Sigmoid colon (tissue), 7 donors: ENCODE measurements around the gene UROC1. TPM values are rescaled to one million over a fixed set of nuclear protein-coding genes. Genes with fewer than 3 reads are reported as not detected.

Source experiments
- DNase-seq: peaks from one replicate; pipeline ENCODE4 v3.0.0-alpha.2; 2019
- H3K27ac ChIP-seq, 4 donors: fragments of 200-600 bp; sonication (generic); one replicate each; pipeline ENCODE4 v1.5.1; 2016 to 2019; ENCODE audit warnings: mild to moderate bottlenecking in 1 of 4
- H3K27me3 ChIP-seq, 3 donors: fragments of 200-600 bp; sonication (generic); one replicate each; pipeline ENCODE4 v1.5.1; 2019; ENCODE audit warnings: mild to moderate bottlenecking in 1 of 3
- H3K36me3 ChIP-seq, 4 donors: fragments of 200-600 bp; sonication (generic); one replicate each; pipeline ENCODE4 v1.5.1; 2016 to 2019
- H3K4me1 ChIP-seq, 4 donors: fragments of 200-600 bp; sonication (generic); one replicate each; pipeline ENCODE4 v1.5.1; 2017 to 2019
- H3K4me3 ChIP-seq, 4 donors: fragments of 200-600 bp; sonication (generic); one replicate each; pipeline ENCODE4 v1.5.1; 2017 to 2019; ENCODE audit warnings: mild to moderate bottlenecking in 2 of 4, moderate library complexity in 1 of 4
- H3K9me3 ChIP-seq, 4 donors: fragments of 200-600 bp in 3 of 4; sonication (generic) in 3 of 4; one replicate each; pipeline versions ENCODE4 v1.5.1 to v1.6.1; 2013 to 2019
- EP300 ChIP-seq, 4 donors: sonication (generic); formaldehyde crosslinking; IDR thresholded peaks; one replicate each; pipeline ENCODE4 v1.6.1; 2017; ENCODE audit warnings: antibody characterized with exemption in 4 of 4
- POLR2A ChIP-seq, 2 donors: fragments of 450-650 bp; IDR thresholded peaks; one replicate each; pipeline ENCODE4 v1.6.1; 2016; ENCODE audit warnings: antibody characterized with exemption in 2 of 2, mild to moderate bottlenecking in 2 of 2, moderate library complexity in 2 of 2
- POLR2AphosphoS5 ChIP-seq, 4 donors: sonication (generic); formaldehyde crosslinking; IDR thresholded peaks; one replicate each; pipeline ENCODE4 v1.6.1; 2017; ENCODE audit warnings: antibody characterized with exemption in 4 of 4
- WGBS, 2 donors: extraction: QIAGEN DNeasy Blood & Tissue Kit; methylation state at CpG; one replicate each; pipeline ENCODE4 v1.1.7; 2013; 5-methylcytosine and 5-hydroxymethylcytosine counted together
- intact Hi-C: fragments of 100-400 bp; cut with DNase I; formaldehyde crosslinking; loops from one replicate; pipeline ENCODE4 v1.15.1; 2023
- polyA plus RNA-seq, 3 donors: library from polyadenylated mRNA; stranded (reverse); fragments of 200-250 nt; gene quantifications; one replicate each; pipeline ENCODE4 v1.2.3, GENCODE V29; 2013
- total RNA-seq, 4 donors: library from RNA; depleted of rRNA; stranded (reverse); fragments of >200 nt; gene quantifications; one replicate each; pipeline ENCODE4 v1.1.0, GENCODE V29; 2016
- TF ChIP-seq, protein P1 (sequence below), 4 experiments: fragments of 450-650 bp in 3 of 4; fragments of 200-600 bp in 1 of 4; IDR thresholded peaks; one replicate each; pipeline ENCODE4 v1.5.1; 2016 to 2019; ENCODE audit warnings: antibody characterized with exemption in 4 of 4, mild to moderate bottlenecking in 3 of 4, moderate library complexity in 2 of 4
- donor health status: healthy with polysubstance abuse.
- donor health status: Bipolar disorder and iron deficiency.
- donor health status: healthy.

Gene UROC1
- total and polyA plus RNA-seq, 7 donors: 0.03 TPM; not detected in 6

GRCh38 chr3:126438746-126439145 is 78.8 kb downstream of the UROC1 start:
- no peaks in the 10 kb centered on the region for H3K9me3 ChIP-seq
- no peaks in the 10 kb centered on the region for H3K27me3 ChIP-seq
- intact Hi-C loops: no loop called here
- WGBS, 2 donors: 94 to 98% methylated on average over 10 of the region's 10 CpGs
- H3K36me3 ChIP-seq: peaks cover 5 to 60% (median 14%) of the 10 kb centered on the region in 4 donors
- no peaks in the 10 kb centered on the region for H3K4me1 ChIP-seq
- DNase-seq: peak; percentile 40
- TF ChIP-seq EP300 (IDR thresholded peaks at IDR 0.05) (no peak), POLR2AphosphoS5 (IDR thresholded peaks at IDR 0.05) (no peak), POLR2A (IDR thresholded peaks at IDR 0.05) (no peak)
- TF ChIP-seq, protein P1, sequence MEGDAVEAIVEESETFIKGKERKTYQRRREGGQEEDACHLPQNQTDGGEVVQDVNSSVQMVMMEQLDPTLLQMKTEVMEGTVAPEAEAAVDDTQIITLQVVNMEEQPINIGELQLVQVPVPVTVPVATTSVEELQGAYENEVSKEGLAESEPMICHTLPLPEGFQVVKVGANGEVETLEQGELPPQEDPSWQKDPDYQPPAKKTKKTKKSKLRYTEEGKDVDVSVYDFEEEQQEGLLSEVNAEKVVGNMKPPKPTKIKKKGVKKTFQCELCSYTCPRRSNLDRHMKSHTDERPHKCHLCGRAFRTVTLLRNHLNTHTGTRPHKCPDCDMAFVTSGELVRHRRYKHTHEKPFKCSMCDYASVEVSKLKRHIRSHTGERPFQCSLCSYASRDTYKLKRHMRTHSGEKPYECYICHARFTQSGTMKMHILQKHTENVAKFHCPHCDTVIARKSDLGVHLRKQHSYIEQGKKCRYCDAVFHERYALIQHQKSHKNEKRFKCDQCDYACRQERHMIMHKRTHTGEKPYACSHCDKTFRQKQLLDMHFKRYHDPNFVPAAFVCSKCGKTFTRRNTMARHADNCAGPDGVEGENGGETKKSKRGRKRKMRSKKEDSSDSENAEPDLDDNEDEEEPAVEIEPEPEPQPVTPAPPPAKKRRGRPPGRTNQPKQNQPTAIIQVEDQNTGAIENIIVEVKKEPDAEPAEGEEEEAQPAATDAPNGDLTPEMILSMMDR (IDR thresholded peaks at IDR 0.05): no peak
- H3K27ac ChIP-seq: no peak overlapping the region
- no peak overlapping the region for H3K4me3 ChIP-seq

GRCh38 chr3:126438186-126438585 is 79.4 kb downstream of the UROC1 start:
- intact Hi-C loops: no loop called here
- Histone ChIP-seq H3K4me1 (no peaks in the 10 kb centered on the region), H3K4me3 (no peak overlapping the region), H3K27ac (no peak overlapping the region), H3K36me3 (peaks cover 5 to 60% (median 14%) of the 10 kb centered on the region in 4 donors), H3K9me3 (no peaks in the 10 kb centered on the region), H3K27me3 (no peaks in the 10 kb centered on the region)
- DNase-seq: peak; percentile 35
- no peak for TF ChIP-seq POLR2AphosphoS5 (IDR thresholded peaks at IDR 0.05)
- no peak for TF ChIP-seq EP300 (IDR thresholded peaks at IDR 0.05)
- TF ChIP-seq POLR2A (IDR thresholded peaks at IDR 0.05): no peak
- TF ChIP-seq, protein P1 (IDR thresholded peaks at IDR 0.05): no peak
- 93% methylated on average over 8 of the region's 8 CpGs for WGBS, 2 donors

DNA sequence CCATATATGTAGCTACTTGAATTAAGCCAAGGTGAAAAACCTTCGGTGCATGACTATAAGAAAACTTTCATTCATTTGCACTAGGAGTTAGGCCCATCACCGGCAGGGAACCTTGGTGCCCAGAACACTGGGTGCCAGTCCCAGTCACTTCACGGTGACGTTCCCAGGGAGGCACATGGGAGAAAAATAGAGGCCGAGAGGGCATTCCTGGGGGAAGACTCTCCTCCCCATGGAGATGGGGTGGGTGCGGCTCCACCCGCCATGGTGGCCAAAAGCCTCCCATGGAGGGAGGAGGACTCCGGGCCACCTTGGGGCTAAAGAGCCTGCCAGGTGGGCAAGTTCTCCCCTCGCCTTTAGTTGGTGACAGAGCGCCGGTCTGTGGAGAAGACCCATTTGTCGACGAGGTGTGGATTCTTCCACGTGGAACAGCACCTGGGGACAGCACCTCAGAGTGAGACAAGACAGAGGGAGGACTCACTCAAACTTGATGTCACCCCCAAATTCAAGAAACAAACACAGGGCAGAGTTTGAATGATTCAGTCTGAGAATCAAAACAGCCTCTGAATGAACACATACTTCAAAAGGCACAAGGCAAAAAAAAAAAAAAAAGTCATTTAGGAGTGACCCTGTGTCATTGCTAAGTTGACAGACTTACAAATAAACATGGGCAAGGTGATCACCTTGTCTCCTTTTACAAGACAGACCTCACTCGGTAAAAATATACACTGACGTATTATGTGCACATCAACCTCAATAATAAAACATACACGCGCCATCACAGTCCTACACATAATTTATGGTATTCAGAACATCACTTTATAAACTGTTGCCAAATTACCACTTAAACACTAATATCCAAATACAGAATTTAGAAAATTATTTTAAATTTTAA is 80.5 kb downstream of the UROC1 start:
- intact Hi-C loops: no loop called here
- H3K36me3 ChIP-seq: peaks cover 5 to 60% (median 14%) of the 10 kb centered on the region in 4 donors
- TF ChIP-seq EP300 (IDR thresholded peaks at IDR 0.05) (no peak), POLR2AphosphoS5 (IDR thresholded peaks at IDR 0.05) (no peak), POLR2A (IDR thresholded peaks at IDR 0.05) (no peak)
- TF ChIP-seq, protein P1 (IDR thresholded peaks at IDR 0.05): no peak
- no peak overlapping the region for H3K27ac ChIP-seq
- no peaks in the 10 kb centered on the region for H3K9me3 ChIP-seq
- no peak for DNase-seq
- H3K27me3 ChIP-seq: no peaks in the 10 kb centered on the region
- 95% methylated on average over 18 of the region's 18 CpGs for WGBS, 2 donors
- no peaks in the 10 kb centered on the region for H3K4me1 ChIP-seq
- H3K4me3 ChIP-seq: no peak overlapping the region

DNA sequence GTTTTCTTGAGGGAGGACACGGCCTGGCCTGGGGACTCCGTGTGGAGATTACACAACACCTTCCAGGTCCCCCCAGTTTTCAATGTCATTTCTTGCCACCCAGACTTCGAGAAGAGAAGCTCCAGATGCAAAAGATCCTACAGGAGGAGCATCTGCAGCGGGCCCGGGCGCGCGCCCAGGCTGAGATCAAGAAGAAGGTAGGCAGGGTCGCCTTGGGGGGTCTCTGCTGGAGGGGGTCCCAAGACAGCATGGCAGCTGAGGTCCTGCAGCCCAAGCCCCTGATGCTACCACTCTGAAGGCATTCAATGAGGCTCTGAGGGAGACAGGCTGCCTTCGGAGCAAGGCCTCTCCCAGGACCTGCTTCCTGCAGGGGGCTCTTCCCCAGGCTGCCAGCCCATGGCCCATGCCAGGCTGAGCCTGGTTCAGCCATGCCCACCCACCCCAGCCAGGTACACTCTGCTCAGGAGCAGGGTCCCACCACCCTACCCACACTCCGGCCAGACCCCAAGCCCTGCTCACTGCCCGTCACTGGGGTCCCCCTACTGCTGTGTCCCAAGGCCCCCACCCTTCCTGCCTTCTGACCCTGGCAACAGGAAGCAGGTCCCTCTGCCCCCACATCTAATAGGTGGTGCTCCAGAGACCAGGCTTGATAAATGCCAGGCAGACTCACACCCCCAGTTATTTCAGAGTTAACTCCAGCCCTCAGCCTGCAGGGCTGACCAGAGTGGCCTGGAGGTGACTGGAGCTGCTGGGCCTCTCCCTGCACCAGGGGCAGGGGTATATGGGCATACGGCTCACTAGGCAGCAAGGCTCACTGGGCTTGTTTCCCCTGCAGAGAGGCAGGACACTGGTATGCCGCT is 81.9 kb downstream of the UROC1 start:
- DNase-seq: peak; percentile 58
- 95 to 97% methylated on average over 14 of the region's 14 CpGs for WGBS, 2 donors
- intact Hi-C loops: no loop called here
- H3K9me3 ChIP-seq: no peaks in the 10 kb centered on the region
- no peak for TF ChIP-seq POLR2A (IDR thresholded peaks at IDR 0.05)
- TF ChIP-seq POLR2AphosphoS5 (IDR thresholded peaks at IDR 0.05): no peak
- no peak for TF ChIP-seq EP300 (IDR thresholded peaks at IDR 0.05)
- TF ChIP-seq, protein P1 (IDR thresholded peaks at IDR 0.05): no peak
- no peak overlapping the region for H3K4me3 ChIP-seq
- H3K4me1 ChIP-seq: no peaks in the 10 kb centered on the region
- no peaks in the 10 kb centered on the region for H3K27me3 ChIP-seq
- H3K36me3 ChIP-seq: peaks cover 5 to 49% (median 11%) of the 10 kb centered on the region in 4 donors
- H3K27ac ChIP-seq: no peak overlapping the region
